Measurements from ENCODE around the gene BNC2.

The BNC2 gene

DNA sequence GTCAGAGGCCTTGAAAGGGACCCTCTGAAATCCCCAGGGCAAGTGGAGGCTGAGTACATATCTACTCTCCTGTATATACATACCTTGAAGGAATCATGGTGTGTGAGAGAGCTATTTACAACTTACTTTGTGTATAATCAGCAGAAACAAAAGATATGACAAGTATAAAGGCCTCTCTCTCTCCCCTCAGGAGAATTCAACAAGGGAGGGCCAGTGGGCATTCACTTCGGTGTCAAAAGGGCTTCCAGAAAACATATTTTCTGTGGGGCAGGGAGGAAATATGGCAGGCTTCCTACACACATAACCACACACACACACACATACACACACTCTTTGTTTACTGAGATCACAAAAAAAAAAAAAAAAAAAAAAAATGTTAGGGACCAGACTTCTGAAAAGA is 181.7 kb downstream of the BNC2 start:
- no peak for DNase-seq
- TF ChIP-seq, protein P1, sequence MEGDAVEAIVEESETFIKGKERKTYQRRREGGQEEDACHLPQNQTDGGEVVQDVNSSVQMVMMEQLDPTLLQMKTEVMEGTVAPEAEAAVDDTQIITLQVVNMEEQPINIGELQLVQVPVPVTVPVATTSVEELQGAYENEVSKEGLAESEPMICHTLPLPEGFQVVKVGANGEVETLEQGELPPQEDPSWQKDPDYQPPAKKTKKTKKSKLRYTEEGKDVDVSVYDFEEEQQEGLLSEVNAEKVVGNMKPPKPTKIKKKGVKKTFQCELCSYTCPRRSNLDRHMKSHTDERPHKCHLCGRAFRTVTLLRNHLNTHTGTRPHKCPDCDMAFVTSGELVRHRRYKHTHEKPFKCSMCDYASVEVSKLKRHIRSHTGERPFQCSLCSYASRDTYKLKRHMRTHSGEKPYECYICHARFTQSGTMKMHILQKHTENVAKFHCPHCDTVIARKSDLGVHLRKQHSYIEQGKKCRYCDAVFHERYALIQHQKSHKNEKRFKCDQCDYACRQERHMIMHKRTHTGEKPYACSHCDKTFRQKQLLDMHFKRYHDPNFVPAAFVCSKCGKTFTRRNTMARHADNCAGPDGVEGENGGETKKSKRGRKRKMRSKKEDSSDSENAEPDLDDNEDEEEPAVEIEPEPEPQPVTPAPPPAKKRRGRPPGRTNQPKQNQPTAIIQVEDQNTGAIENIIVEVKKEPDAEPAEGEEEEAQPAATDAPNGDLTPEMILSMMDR (IDR thresholded peaks at IDR 0.05; ENCODE audit: low read depth, low read length) = no peak
- H3K36me3 ChIP-seq = no peaks in the 10 kb centered on the region
- no peaks in the 10 kb centered on the region for H3K4me1 ChIP-seq
- no peaks in the 10 kb centered on the region for H3K27me3 ChIP-seq
- no peaks in the 10 kb centered on the region for H3K9me3 ChIP-seq
- H3K4me3 ChIP-seq (ENCODE audit: low read depth, low read length) = no peak overlapping the region

DNA sequence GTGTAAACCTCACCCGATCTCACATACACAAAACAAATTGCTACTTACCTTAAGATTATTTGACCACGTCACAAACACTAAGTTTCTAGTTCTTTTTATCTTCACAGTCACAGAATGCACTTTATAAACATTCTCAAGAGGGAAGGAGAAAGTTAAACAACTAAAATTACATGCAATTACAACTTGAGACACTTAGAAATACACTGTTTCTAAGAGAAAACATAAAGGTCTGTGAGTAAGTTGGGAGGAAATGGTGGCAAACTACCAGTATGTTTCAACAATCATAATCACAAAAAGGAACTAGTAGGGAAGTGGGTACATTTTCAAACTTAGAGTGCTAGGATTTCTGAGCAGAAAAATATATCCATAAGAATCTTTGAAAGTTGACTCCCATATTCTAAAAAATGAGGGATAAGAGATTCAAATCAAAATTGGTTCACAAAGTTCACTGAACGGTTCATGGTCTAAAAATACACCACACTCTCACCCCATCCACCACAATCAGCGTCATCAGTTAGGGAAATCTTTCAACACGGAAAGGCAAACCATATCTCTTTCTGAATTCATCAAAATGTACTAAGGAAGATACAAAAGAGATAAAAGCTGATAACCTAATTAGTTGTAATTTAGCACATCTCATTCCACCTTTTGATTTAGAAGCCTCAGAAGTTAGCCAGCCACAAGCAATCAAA is 182.6 kb downstream of the BNC2 start:
- no peak overlapping the region for H3K4me3 ChIP-seq (ENCODE audit: low read depth, low read length)
- no peaks in the 10 kb centered on the region for H3K36me3 ChIP-seq
- H3K9me3 ChIP-seq = no peaks in the 10 kb centered on the region
- TF ChIP-seq, protein P1 (IDR thresholded peaks at IDR 0.05; ENCODE audit: low read depth, low read length) = no peak
- no peaks in the 10 kb centered on the region for H3K27me3 ChIP-seq
- no peaks in the 10 kb centered on the region for H3K4me1 ChIP-seq
- no peak for DNase-seq

DNA sequence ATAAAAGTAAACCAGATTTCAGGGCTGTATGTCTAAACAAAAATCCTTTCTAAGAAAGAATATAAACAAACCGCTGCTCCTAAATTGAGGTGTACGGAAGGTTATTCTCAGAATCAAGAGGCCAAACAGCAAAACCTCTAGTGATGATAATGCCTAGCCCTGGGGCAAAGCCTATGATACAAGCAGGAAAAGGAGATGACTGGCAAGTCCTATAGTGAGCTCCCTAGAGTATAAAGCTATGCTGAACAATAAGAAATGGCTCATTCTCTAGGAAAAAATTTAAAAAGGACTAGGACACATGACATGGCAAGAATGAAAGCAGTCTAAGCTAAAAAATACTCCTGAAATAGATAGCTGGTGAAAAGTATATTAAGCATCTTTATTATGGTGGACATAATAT is 187.1 kb downstream of the BNC2 start:
- H3K4me3 ChIP-seq (ENCODE audit: low read depth, low read length) = no peak overlapping the region
- no peaks in the 10 kb centered on the region; the same call in 1 of the 2 replicates for H3K4me1 ChIP-seq
- no peaks in the 10 kb centered on the region for H3K27me3 ChIP-seq
- no peaks in the 10 kb centered on the region for H3K36me3 ChIP-seq
- H3K9me3 ChIP-seq = no peaks in the 10 kb centered on the region
- no peak for DNase-seq
- TF ChIP-seq, protein P1 (IDR thresholded peaks at IDR 0.05; ENCODE audit: low read depth, low read length) = no peak

DNA sequence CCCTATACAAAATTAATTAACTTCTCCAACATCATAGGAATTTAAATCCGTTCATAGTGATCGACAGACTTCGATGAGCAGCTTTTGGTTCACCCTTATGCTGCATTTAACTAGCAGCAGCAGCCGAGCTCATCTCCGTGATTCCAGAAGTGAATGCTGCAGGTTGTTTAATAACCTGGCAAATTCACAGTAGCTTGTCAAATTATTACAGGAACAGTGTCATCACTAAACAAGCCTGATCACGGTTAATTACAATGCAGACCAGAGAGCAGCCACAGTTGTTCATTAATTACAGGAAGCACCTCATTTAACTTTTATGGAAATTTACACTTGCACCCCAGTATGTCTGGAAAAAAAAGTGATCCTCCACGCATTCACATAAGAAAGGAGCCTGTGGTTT is 188.2 kb downstream of the BNC2 start:
- Histone ChIP-seq H3K36me3 (no peaks in the 10 kb centered on the region), H3K4me1 (no peaks in the 10 kb centered on the region; the same call in 1 of the 2 replicates), H3K9me3 (no peaks in the 10 kb centered on the region), H3K4me3 (ENCODE audit: low read depth, low read length) (no peak overlapping the region), H3K27me3 (no peaks in the 10 kb centered on the region)
- DNase-seq = no peak
- TF ChIP-seq, protein P1 (IDR thresholded peaks at IDR 0.05; ENCODE audit: low read depth, low read length) = no peak

DNA sequence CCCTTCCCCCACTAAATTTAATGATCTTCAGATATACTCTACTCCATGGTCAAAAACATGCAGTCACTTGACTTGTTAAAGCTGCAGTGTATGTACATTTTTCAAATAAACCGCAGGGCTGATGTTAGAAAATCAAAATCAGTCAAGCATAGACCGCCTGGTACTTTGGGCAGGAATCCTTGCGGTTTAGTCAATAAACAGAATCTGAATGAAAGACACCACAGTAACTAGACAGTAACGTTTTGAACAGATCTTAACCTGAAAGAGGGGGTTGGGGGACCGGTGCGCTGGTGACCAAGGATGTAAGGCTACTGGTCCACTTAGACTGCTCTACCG is 188.8 kb downstream of the BNC2 start:
- Histone ChIP-seq H3K36me3 (no peaks in the 10 kb centered on the region), H3K27me3 (no peaks in the 10 kb centered on the region), H3K4me3 (ENCODE audit: low read depth, low read length) (no peak overlapping the region), H3K9me3 (no peaks in the 10 kb centered on the region), H3K4me1 (no peaks in the 10 kb centered on the region; the same call in 1 of the 2 replicates)
- TF ChIP-seq, protein P1 (IDR thresholded peaks at IDR 0.05; ENCODE audit: low read depth, low read length) = no peak
- no peak for DNase-seq

DNA sequence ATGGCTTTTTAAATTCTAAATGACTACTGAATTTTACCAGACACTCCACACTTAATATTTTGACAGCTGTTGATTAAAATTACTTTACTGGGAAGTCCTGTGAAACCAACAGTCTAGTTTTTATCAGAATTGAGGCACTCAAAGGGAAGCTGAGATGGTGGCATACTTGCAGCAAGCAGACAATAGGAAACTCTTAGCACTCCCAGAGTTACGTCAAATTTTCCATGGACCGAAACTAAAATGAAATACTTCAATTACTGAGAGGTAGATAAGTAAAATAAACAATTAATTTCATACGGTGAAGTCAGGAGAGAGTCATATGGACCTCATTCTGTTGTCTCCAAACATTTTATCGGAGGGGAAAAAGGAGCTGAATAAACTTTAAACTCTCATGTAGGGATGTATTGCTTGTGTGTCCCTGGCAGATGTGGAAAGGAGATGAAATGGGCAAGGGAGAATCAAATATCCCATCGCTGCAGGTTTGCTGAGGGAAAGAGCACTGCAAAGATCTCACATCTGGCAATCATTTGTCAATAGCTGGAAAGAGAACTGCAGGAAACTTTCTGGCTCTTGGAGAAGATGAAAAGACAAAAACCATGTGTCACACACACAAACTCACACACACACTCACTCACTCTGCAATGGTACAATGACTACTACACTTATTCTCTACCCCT is 189.4 kb downstream of the BNC2 start:
- no peaks in the 10 kb centered on the region; the same call in 1 of the 2 replicates for H3K4me1 ChIP-seq
- no peak overlapping the region for H3K4me3 ChIP-seq (ENCODE audit: low read depth, low read length)
- DNase-seq = no peak
- H3K9me3 ChIP-seq = no peaks in the 10 kb centered on the region
- TF ChIP-seq, protein P1 (IDR thresholded peaks at IDR 0.05; ENCODE audit: low read depth, low read length) = no peak
- no peaks in the 10 kb centered on the region for H3K36me3 ChIP-seq
- H3K27me3 ChIP-seq = no peaks in the 10 kb centered on the region
